Liver (tissue), 9 donors: Measurements from ENCODE around the gene ALKBH4. TPM values are rescaled to one million over a fixed set of nuclear protein-coding genes. Genes with fewer than 3 reads are reported as not detected.

Experiments used
- DNase-seq: peaks from one replicate; pipeline ENCODE4 v3.0.0-alpha.2; 2017; ENCODE audit warnings: low spot score
- H3K27ac ChIP-seq, 2 donors: one replicate each; pipeline ENCODE4 v1.7.0; 2013; ENCODE audit warnings: inconsistent platforms in 2 of 2, low read length in 2 of 2, control low read depth in 1 of 2, low read depth in 1 of 2, mild to moderate bottlenecking in 1 of 2
- H3K27me3 ChIP-seq, 4 donors: one replicate each; pipeline versions ENCODE4 v1.6.1 to v1.7.0; 2013; ENCODE audit warnings: low read length in 3 of 4, inconsistent platforms in 1 of 4, mild to moderate bottlenecking in 1 of 4, moderate library complexity in 1 of 4; ENCODE audit not compliant: control insufficient read depth in 4 of 4, insufficient read depth in 4 of 4
- H3K36me3 ChIP-seq, 4 donors: one replicate each; pipeline versions ENCODE4 v1.6.1 to v1.7.0; 2013; ENCODE audit warnings: low read length in 3 of 4, mild to moderate bottlenecking in 3 of 4, low read depth in 1 of 4, moderate library complexity in 1 of 4; ENCODE audit not compliant: control insufficient read depth in 4 of 4, insufficient read depth in 3 of 4
- H3K4me1 ChIP-seq, 4 donors: one replicate each; pipeline versions ENCODE4 v1.6.1 to v1.7.0; 2013; ENCODE audit warnings: low read length in 3 of 4, mild to moderate bottlenecking in 3 of 4, moderate library complexity in 1 of 4; ENCODE audit not compliant: control insufficient read depth in 4 of 4, insufficient read depth in 4 of 4
- H3K4me3 ChIP-seq, 3 donors: one replicate each; pipeline versions ENCODE4 v1.6.1 to v1.7.0; 2013; ENCODE audit warnings: low read length in 3 of 3, control low read depth in 1 of 3, low read depth in 1 of 3, mild to moderate bottlenecking in 1 of 3
- H3K9ac ChIP-seq, 2 donors: one replicate each; pipeline ENCODE4 v1.7.0; 2013; ENCODE audit warnings: low read length in 2 of 2, mild to moderate bottlenecking in 2 of 2, moderate library complexity in 2 of 2, control low read depth in 1 of 2, low read depth in 1 of 2
- H3K9me3 ChIP-seq, 4 donors: one replicate each; pipeline versions ENCODE4 v1.6.1 to v1.7.0; 2013; ENCODE audit warnings: low read length in 3 of 4; ENCODE audit not compliant: control insufficient read depth in 4 of 4
- ATF3 ChIP-seq: IDR thresholded peaks from 2 replicates; pipeline ENCODE4 v1.6.1; 2016; ENCODE audit warnings: antibody characterized with exemption
- CTCF ChIP-seq: fragments of 150-350 bp; IDR thresholded peaks from 2 replicates; pipeline ENCODE4 v1.5.1; 2017; ENCODE audit warnings: improper control_type of control experiment, low read depth, low read length; ENCODE audit not compliant: missing input control
- EGR1 ChIP-seq, 2 donors: IDR thresholded peaks; 2 replicates each; pipeline ENCODE4 v1.6.1; 2016 to 2018; ENCODE audit warnings: antibody characterized with exemption in 2 of 2, low read depth in 2 of 2
- FOXA1 ChIP-seq: IDR thresholded peaks from 2 replicates; pipeline ENCODE4 v1.6.1; 2016; ENCODE audit warnings: antibody characterized with exemption
- FOXA2 ChIP-seq: IDR thresholded peaks from 2 replicates; pipeline ENCODE4 v1.6.1; 2016; ENCODE audit warnings: antibody characterized with exemption
- GABPA ChIP-seq, 2 donors: IDR thresholded peaks in 1 of 2; conservative IDR thresholded peaks in 1 of 2; 2 replicates each; pipeline ENCODE4 v1.6.1; 2016; ENCODE audit warnings: antibody characterized with exemption in 2 of 2, mild to moderate bottlenecking in 1 of 2, moderate library complexity in 1 of 2
- HNF4A ChIP-seq, 2 donors: conservative IDR thresholded peaks; 2 replicates each; pipeline ENCODE4 v1.6.1; 2016; ENCODE audit warnings: antibody characterized with exemption in 2 of 2, mild to moderate bottlenecking in 2 of 2
- HNF4G ChIP-seq: IDR thresholded peaks from 2 replicates; pipeline ENCODE4 v1.6.1; 2016; ENCODE audit warnings: antibody characterized with exemption
- JUND ChIP-seq, 2 donors: IDR thresholded peaks; 2 replicates each; pipeline ENCODE4 v1.6.1; 2016; ENCODE audit warnings: antibody characterized with exemption in 2 of 2
- MAX ChIP-seq: IDR thresholded peaks from 2 replicates; pipeline ENCODE4 v1.6.1; 2016; ENCODE audit warnings: antibody characterized with exemption
- NR2F2 ChIP-seq: IDR thresholded peaks from 2 replicates; pipeline ENCODE4 v1.6.1; 2016; ENCODE audit warnings: antibody characterized with exemption
- RAD21 ChIP-seq, 2 donors: IDR thresholded peaks; 2 replicates each; pipeline ENCODE4 v1.6.1; 2016; ENCODE audit warnings: antibody characterized with exemption in 2 of 2, mild to moderate bottlenecking in 2 of 2
- REST ChIP-seq: IDR thresholded peaks from 2 replicates; pipeline ENCODE4 v1.6.1; 2016; ENCODE audit warnings: antibody characterized with exemption, mild to moderate bottlenecking
- RXRA ChIP-seq, 2 donors: IDR thresholded peaks; 2 replicates each; pipeline ENCODE4 v1.6.1; 2017 to 2018; ENCODE audit warnings: antibody characterized with exemption in 2 of 2, mild to moderate bottlenecking in 1 of 2
- SP1 ChIP-seq: IDR thresholded peaks from 2 replicates; pipeline ENCODE4 v1.6.1; 2018; ENCODE audit warnings: antibody characterized with exemption, mild to moderate bottlenecking
- TAF1 ChIP-seq: conservative IDR thresholded peaks from 2 replicates; pipeline ENCODE4 v1.6.1; 2016; ENCODE audit warnings: antibody characterized with exemption, mild to moderate bottlenecking
- YY1 ChIP-seq: IDR thresholded peaks from 2 replicates; pipeline ENCODE4 v1.6.1; 2016; ENCODE audit warnings: antibody characterized with exemption, mild to moderate bottlenecking
- ZBTB33 ChIP-seq: IDR thresholded peaks from 2 replicates; pipeline ENCODE4 v1.6.1; 2016; ENCODE audit warnings: antibody characterized with exemption
- WGBS: extraction: QIAGEN DNeasy Blood & Tissue Kit; methylation state at CpG from one replicate; pipeline ENCODE4 v1.1.7; 2013; 5-methylcytosine and 5-hydroxymethylcytosine counted together
- polyA plus RNA-seq, 2 donors: library from polyadenylated mRNA; stranded (reverse) in 1 of 2; unstranded in 1 of 2; fragments of 200-250 nt in 1 of 2; fragments of >200 nt in 1 of 2; fragmentation: Nextera tagmentation in 1 of 2; extraction: Ambion mirVana in 1 of 2; gene quantifications; one replicate each; pipeline versions ENCODE4 v1.2.1 to v1.2.3, GENCODE V29; 2013 to 2015
- total RNA-seq, 2 donors: library from RNA; depleted of rRNA; stranded (reverse); fragments of >200 nt; gene quantifications; one replicate each; pipeline ENCODE4 v1.2.3, GENCODE V29; 2014
- donor health status: healthy.
- donor health status: healthy.
- donor health status: healthy.
- donor health status: healthy.
- donor health status: healthy.

The ALKBH4 gene
- total and polyA plus RNA-seq, 4 donors: 5.7 to 8.7 (median 6.9) TPM

- H3K4me1 ChIP-seq: peaks cover 8 to 51% (median 40%) of the 10 kb centered on the region in 4 donors
- WGBS: 91% methylated on average over 6 of the region's 6 CpGs
- no peak overlapping the region for H3K4me3 ChIP-seq
- peaks cover 2 to 16% (median 11%) of the 10 kb centered on the region in 4 donors for H3K36me3 ChIP-seq
- DNase-seq: no peak
- no peak for TF ChIP-seq RAD21 (IDR thresholded peaks at IDR 0.05)
- TF ChIP-seq FOXA2: no peak
- TF ChIP-seq NR2F2: no peak
- peak overlapping the region in 1 of 2 donors; percentile 5 for H3K27ac ChIP-seq
- H3K9me3 ChIP-seq: no peaks in the 10 kb centered on the region
- H3K9ac ChIP-seq: no peak overlapping the region
- no peaks in the 10 kb centered on the region for H3K27me3 ChIP-seq
Measured at GRCh38 chr7:102471791-102472125, 7.1 kb upstream of the ALKBH4 start.

- H3K27me3 ChIP-seq: no peaks in the 10 kb centered on the region
- H3K27ac ChIP-seq: peak overlapping the region; percentile 84 to 86
- peak overlapping the region in 1 of 2 donors; percentile 0 for H3K9ac ChIP-seq
- H3K36me3 ChIP-seq: peaks cover 2 to 16% (median 11%) of the 10 kb centered on the region in 4 donors
- no peaks in the 10 kb centered on the region for H3K9me3 ChIP-seq
- TF ChIP-seq FOXA2 (no peak), EGR1 (IDR thresholded peaks at IDR 0.05; ENCODE audit: low read depth in 2 of 2) (no peak), CTCF (no peak), TAF1 (no peak), RAD21 (IDR thresholded peaks at IDR 0.05) (no peak), FOXA1 (no peak), MAX (peak; percentile 74), RXRA (IDR thresholded peaks at IDR 0.05) (peak; percentile 90 to 94), SP1 (peak; percentile 71), GABPA (IDR thresholded peaks at IDR 0.05 in 1 of 2, conservative IDR thresholded peaks at IDR 0.05 in 1 of 2) (peak in 1 of 2 donors; percentile 54), HNF4G (peak; percentile 62), JUND (IDR thresholded peaks at IDR 0.05) (peak in 1 of 2 donors; percentile 21), NR2F2 (no peak), REST (no peak), ZBTB33 (peak; percentile 23), ATF3 (no peak), HNF4A (conservative IDR thresholded peaks at IDR 0.05) (peak; percentile 73 to 79), YY1 (peak; percentile 43)
- peaks cover 11 to 62% (median 47%) of the 10 kb centered on the region in 4 donors for H3K4me1 ChIP-seq
- 32% methylated on average over 20 of the region's 20 CpGs for WGBS
- DNase-seq: peak; percentile 32
- peak overlapping the region in 1 of 3 donors; percentile 2 for H3K4me3 ChIP-seq
Measured at GRCh38 chr7:102469972-102470825, 5.5 kb upstream of the ALKBH4 start.
